ENCODE measurements around the gene STUM. TPM values are rescaled to one million over a fixed set of nuclear protein-coding genes. Genes with fewer than 3 reads are reported as not detected.
"Not testable (repeated sequence)": the region's sequence is repeated elsewhere in the genome, so short reads cannot be mapped to it uniquely, and the experiment has no call there.

Gene STUM, protein sequence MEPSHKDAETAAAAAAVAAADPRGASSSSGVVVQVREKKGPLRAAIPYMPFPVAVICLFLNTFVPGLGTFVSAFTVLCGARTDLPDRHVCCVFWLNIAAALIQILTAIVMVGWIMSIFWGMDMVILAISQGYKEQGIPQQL
- 0.25 TPM for polyA plus RNA-seq (2013, experiment 1 of 2)
- polyA plus RNA-seq (2013, experiment 2 of 2): 0.28 TPM

DNA sequence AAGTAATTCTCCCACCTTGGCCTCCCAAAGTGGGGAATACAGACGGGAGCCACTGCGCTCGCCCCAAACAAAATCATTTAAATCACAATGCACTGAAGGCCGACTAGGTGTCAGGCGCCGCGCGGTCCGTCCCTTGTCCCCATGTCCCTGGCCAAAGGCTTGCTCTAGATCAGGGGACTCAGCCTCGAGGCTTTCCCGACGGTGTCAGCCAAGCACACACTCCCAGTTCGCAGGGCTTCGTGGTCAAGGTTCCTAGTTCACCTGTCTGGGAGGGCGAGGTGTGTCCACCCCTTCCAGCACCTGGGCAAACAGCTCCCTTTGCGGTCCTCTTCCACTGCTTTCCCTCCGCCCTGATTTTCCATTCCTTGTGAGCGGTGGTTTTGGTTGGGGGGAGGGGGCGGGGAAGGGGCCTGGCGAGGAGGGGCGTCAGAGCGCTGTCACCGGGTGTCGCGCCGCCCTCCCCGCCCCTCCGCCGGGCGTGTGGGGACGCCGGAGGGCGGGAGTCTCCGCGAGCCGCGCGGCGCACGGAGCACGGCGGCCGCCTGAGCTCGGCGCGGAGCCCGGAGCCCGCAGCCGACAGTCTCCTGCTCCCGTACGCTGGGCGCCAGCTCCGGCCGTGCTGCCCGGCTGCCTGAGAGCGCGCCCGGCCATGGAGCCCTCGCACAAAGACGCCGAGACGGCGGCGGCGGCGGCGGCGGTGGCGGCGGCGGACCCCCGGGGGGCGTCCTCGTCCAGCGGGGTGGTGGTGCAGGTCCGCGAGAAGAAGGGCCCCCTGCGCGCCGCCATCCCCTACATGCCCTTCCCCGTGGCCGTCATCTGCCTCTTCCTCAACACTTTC lies at the start of gene STUM:
Gene STUM (plus strand): TSS at position 509 of the 838 bp plus-strand sequence. CDS start 141 bp downstream, at position 650.
- Histone ChIP-seq H3K4me1 (ENCODE audit: control insufficient read depth in 2 of 2, insufficient read depth in 1 of 2, low read depth in 1 of 2, low read length in 2 of 2) (peaks cover 6 to 9% of the 10 kb centered on the region in 2 donors), H3K9ac (ENCODE audit: low read depth, low read length, poor library complexity) (peak within 1 kb of the TSS; percentile 84), H3K79me1 (ENCODE audit: low read depth, low read length) (no peaks in the 10 kb centered on the region), H4K8ac (ENCODE audit: low read depth, low read length) (no peak within 1 kb of the TSS), H3K18ac (ENCODE audit: low read length) (peak within 1 kb of the TSS; percentile 95), H2BK12ac (ENCODE audit: low read length) (no peak within 1 kb of the TSS), H3K4ac (ENCODE audit: low read length) (no peak within 1 kb of the TSS), H2AK5ac (ENCODE audit: low read depth, low read length) (no peak within 1 kb of the TSS), H3K9me3 (replicated peaks in 1 of 2; ENCODE audit: control insufficient read depth in 2 of 2, insufficient read depth in 1 of 2, low read depth in 1 of 2, low read length in 2 of 2) (no peaks in the 10 kb centered on the region), H3K23ac (ENCODE audit: low read depth, low read length, poor library complexity) (peak within 1 kb of the TSS; percentile 49), H3K14ac (ENCODE audit: low read length) (peak within 1 kb of the TSS; percentile 65), H2AFZ (ENCODE audit: low read length) (peak within 1 kb of the TSS; percentile 86), H4K91ac (ENCODE audit: low read depth, low read length, poor library complexity) (no peak within 1 kb of the TSS), H2BK5ac (ENCODE audit: low read length) (no peak within 1 kb of the TSS), H3K27ac (replicated peaks; ENCODE audit: low read length) (no peak within 1 kb of the TSS), H3K36me3 (replicated peaks in 1 of 2; ENCODE audit: control insufficient read depth in 2 of 2, insufficient read depth in 2 of 2, low read length in 2 of 2) (no peaks in the 10 kb centered on the region), H3K27me3 (ENCODE audit: control insufficient read depth in 3 of 3, insufficient read depth in 3 of 3, low read depth in 1 of 3, low read length in 3 of 3) (peaks cover 13 to 77% (median 31%) of the 10 kb centered on the region in 3 experiments), H3K4me2 (ENCODE audit: insufficient read depth, low read length, poor library complexity, severe bottlenecking) (peak within 1 kb of the TSS; percentile 90), H3K4me3 (ENCODE audit: low read length in 2 of 2) (peak within 1 kb of the TSS; percentile 21 to 77), H2BK120ac (ENCODE audit: low read depth, low read length) (no peak within 1 kb of the TSS), H2BK15ac (ENCODE audit: low read length) (no peak within 1 kb of the TSS)
- no CpG with 5 or more reads among the region's 82 CpGs for WGBS, 2 donors (ENCODE audit: extremely low coverage in 2 of 2, insufficient read length in 2 of 2, insufficient replicate concordance in 1 of 2)
- DNase-seq (ENCODE audit: low spot score): peak; percentile 55

DNA sequence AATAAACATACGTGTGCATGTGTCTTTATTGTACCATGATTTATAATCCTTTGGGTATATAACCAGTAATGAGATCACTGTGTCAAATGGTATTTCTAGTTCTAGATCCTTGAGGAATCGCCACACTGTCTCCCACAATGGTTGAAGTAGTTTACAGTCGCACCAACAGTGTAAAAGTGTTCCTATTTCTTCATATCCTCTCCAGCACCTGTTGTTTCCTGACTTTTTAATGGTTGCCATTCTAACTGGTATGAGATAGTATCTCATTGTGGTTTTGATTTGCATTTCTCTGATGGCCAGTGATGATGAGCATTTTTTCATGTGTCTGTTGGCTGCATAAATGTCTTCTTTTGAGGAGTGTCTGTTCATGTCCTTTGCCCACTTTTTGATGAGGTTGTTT lies 48.9 kb upstream of the STUM start:
- H3K4me3 ChIP-seq (ENCODE audit: low read length in 2 of 2); H3K9ac ChIP-seq (ENCODE audit: low read depth, low read length, poor library complexity); H3K27ac ChIP-seq (replicated peaks; ENCODE audit: low read length); H2BK12ac ChIP-seq (ENCODE audit: low read length); H2AK5ac ChIP-seq (ENCODE audit: low read depth, low read length); H4K8ac ChIP-seq (ENCODE audit: low read depth, low read length); H3K23ac ChIP-seq (ENCODE audit: low read depth, low read length, poor library complexity); H3K4me2 ChIP-seq (ENCODE audit: insufficient read depth, low read length, poor library complexity, severe bottlenecking); H3K36me3 ChIP-seq (replicated peaks in 1 of 2; ENCODE audit: control insufficient read depth in 2 of 2, insufficient read depth in 2 of 2, low read length in 2 of 2); H3K18ac ChIP-seq (ENCODE audit: low read length); DNase-seq (ENCODE audit: low spot score); H4K91ac ChIP-seq (ENCODE audit: low read depth, low read length, poor library complexity); H3K9me3 ChIP-seq (replicated peaks in 1 of 2; ENCODE audit: control insufficient read depth in 2 of 2, insufficient read depth in 1 of 2, low read depth in 1 of 2, low read length in 2 of 2); H3K79me1 ChIP-seq (ENCODE audit: low read depth, low read length); H2BK5ac ChIP-seq (ENCODE audit: low read length); H2AFZ ChIP-seq (ENCODE audit: low read length); H3K4ac ChIP-seq (ENCODE audit: low read length); H2BK120ac ChIP-seq (ENCODE audit: low read depth, low read length); H3K14ac ChIP-seq (ENCODE audit: low read length); H2BK15ac ChIP-seq (ENCODE audit: low read length): not testable (repeated sequence)
- H3K4me1 ChIP-seq (ENCODE audit: control insufficient read depth in 2 of 2, insufficient read depth in 1 of 2, low read depth in 1 of 2, low read length in 2 of 2): peaks cover 0 to 19% of the 10 kb centered on the region in 2 donors
- no CpG with 5 or more reads among the region's 3 CpGs for WGBS, 2 donors (ENCODE audit: extremely low coverage in 2 of 2, insufficient read length in 2 of 2, insufficient replicate concordance in 1 of 2)
- H3K27me3 ChIP-seq (ENCODE audit: control insufficient read depth in 3 of 3, insufficient read depth in 3 of 3, low read depth in 1 of 3, low read length in 3 of 3): peaks cover 0 to 24% (median 0%) of the 10 kb centered on the region in 3 experiments

DNA sequence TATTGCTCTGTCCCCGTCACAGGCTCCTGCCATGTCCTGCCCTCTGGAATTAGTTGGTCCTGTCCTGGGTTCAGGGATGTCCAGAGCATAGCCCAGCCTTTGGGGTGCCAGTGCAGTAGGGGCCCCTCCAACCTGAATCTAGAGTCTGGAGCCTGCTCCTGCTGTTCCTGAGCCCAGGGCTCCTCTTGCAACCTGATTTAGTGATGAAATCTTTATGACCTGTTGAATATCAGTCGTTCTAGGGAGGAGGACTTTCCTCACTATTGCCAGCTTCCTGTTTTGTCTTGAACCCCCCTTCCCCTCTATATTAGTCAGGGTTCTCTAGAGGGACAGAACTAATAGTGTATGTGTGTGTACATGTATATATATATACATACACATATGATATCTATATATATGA lies 42.5 kb upstream of the STUM start:
- Histone ChIP-seq H3K36me3 (replicated peaks in 1 of 2; ENCODE audit: control insufficient read depth in 2 of 2, insufficient read depth in 2 of 2, low read length in 2 of 2) (no peaks in the 10 kb centered on the region), H3K9ac (ENCODE audit: low read depth, low read length, poor library complexity) (no peak overlapping the region), H2AK5ac (ENCODE audit: low read depth, low read length) (no peak overlapping the region), H3K4me1 (ENCODE audit: control insufficient read depth in 2 of 2, insufficient read depth in 1 of 2, low read depth in 1 of 2, low read length in 2 of 2) (no peaks in the 10 kb centered on the region), H3K79me1 (ENCODE audit: low read depth, low read length) (no peaks in the 10 kb centered on the region), H3K9me3 (replicated peaks in 1 of 2; ENCODE audit: control insufficient read depth in 2 of 2, insufficient read depth in 1 of 2, low read depth in 1 of 2, low read length in 2 of 2) (no peaks in the 10 kb centered on the region), H2BK15ac (ENCODE audit: low read length) (no peak overlapping the region), H3K27me3 (ENCODE audit: control insufficient read depth in 3 of 3, insufficient read depth in 3 of 3, low read depth in 1 of 3, low read length in 3 of 3) (peaks cover 0 to 14% (median 0%) of the 10 kb centered on the region in 3 experiments), H2BK12ac (ENCODE audit: low read length) (no peak overlapping the region), H3K4me2 (ENCODE audit: insufficient read depth, low read length, poor library complexity, severe bottlenecking) (no peak overlapping the region), H3K18ac (ENCODE audit: low read length) (no peak overlapping the region), H2BK5ac (ENCODE audit: low read length) (no peak overlapping the region), H2AFZ (ENCODE audit: low read length) (no peak overlapping the region), H3K27ac (replicated peaks; ENCODE audit: low read length) (no peak overlapping the region), H4K91ac (ENCODE audit: low read depth, low read length, poor library complexity) (no peak overlapping the region), H3K4ac (ENCODE audit: low read length) (no peak overlapping the region), H2BK120ac (ENCODE audit: low read depth, low read length) (no peak overlapping the region), H3K4me3 (ENCODE audit: low read length in 2 of 2) (no peak overlapping the region), H3K23ac (ENCODE audit: low read depth, low read length, poor library complexity) (no peak overlapping the region), H3K14ac (ENCODE audit: low read length) (no peak overlapping the region), H4K8ac (ENCODE audit: low read depth, low read length) (no peak overlapping the region)
- WGBS, 2 donors (ENCODE audit: extremely low coverage in 2 of 2, insufficient read length in 2 of 2, insufficient replicate concordance in 1 of 2): no CpG with 5 or more reads among the region's 2 CpGs
- no peak for DNase-seq (ENCODE audit: low spot score)

GRCh38 chr1:226506921-226507320 lies 41.6 kb upstream of the STUM start:
- H3K4ac ChIP-seq (ENCODE audit: low read length): no peak overlapping the region
- no CpG with 5 or more reads among the region's 5 CpGs for WGBS, 2 donors (ENCODE audit: extremely low coverage in 2 of 2, insufficient read length in 2 of 2, insufficient replicate concordance in 1 of 2)
- no peak overlapping the region for H2BK12ac ChIP-seq (ENCODE audit: low read length)
- H4K91ac ChIP-seq (ENCODE audit: low read depth, low read length, poor library complexity): no peak overlapping the region
- H3K79me1 ChIP-seq (ENCODE audit: low read depth, low read length): no peaks in the 10 kb centered on the region
- H3K23ac ChIP-seq (ENCODE audit: low read depth, low read length, poor library complexity): no peak overlapping the region
- H2BK15ac ChIP-seq (ENCODE audit: low read length): no peak overlapping the region
- H4K8ac ChIP-seq (ENCODE audit: low read depth, low read length): no peak overlapping the region
- no peak overlapping the region for H3K4me2 ChIP-seq (ENCODE audit: insufficient read depth, low read length, poor library complexity, severe bottlenecking)
- H3K9ac ChIP-seq (ENCODE audit: low read depth, low read length, poor library complexity): no peak overlapping the region
- no peak overlapping the region for H3K27ac ChIP-seq (replicated peaks; ENCODE audit: low read length)
- no peaks in the 10 kb centered on the region for H3K4me1 ChIP-seq (ENCODE audit: control insufficient read depth in 2 of 2, insufficient read depth in 1 of 2, low read depth in 1 of 2, low read length in 2 of 2)
- no peak overlapping the region for H3K14ac ChIP-seq (ENCODE audit: low read length)
- H3K18ac ChIP-seq (ENCODE audit: low read length): no peak overlapping the region
- no peak overlapping the region for H2BK5ac ChIP-seq (ENCODE audit: low read length)
- H3K9me3 ChIP-seq (replicated peaks in 1 of 2; ENCODE audit: control insufficient read depth in 2 of 2, insufficient read depth in 1 of 2, low read depth in 1 of 2, low read length in 2 of 2): no peaks in the 10 kb centered on the region
- no peak for DNase-seq (ENCODE audit: low spot score)
- H2BK120ac ChIP-seq (ENCODE audit: low read depth, low read length): no peak overlapping the region
- no peak overlapping the region for H2AFZ ChIP-seq (ENCODE audit: low read length)
- no peaks in the 10 kb centered on the region for H3K36me3 ChIP-seq (replicated peaks in 1 of 2; ENCODE audit: control insufficient read depth in 2 of 2, insufficient read depth in 2 of 2, low read length in 2 of 2)
- peaks cover 0 to 14% (median 0%) of the 10 kb centered on the region in 3 experiments for H3K27me3 ChIP-seq (ENCODE audit: control insufficient read depth in 3 of 3, insufficient read depth in 3 of 3, low read depth in 1 of 3, low read length in 3 of 3)
- no peak overlapping the region for H3K4me3 ChIP-seq (ENCODE audit: low read length in 2 of 2)
- H2AK5ac ChIP-seq (ENCODE audit: low read depth, low read length): no peak overlapping the region

Measured in neuronal stem cell (in vitro differentiated cells).